ENCODE measurements around the gene VEPH1. TPM values are rescaled to one million over a fixed set of nuclear protein-coding genes. Genes with fewer than 3 reads are reported as not detected.

The VEPH1 gene
- total RNA-seq, 1 donor from 2014 or later = 139 TPM

- DNase-seq (no peak), ATAC-seq (no peak)
- Histone ChIP-seq H3K36me3 (no peaks in the 10 kb centered on the region), H3K9me3 (no peaks in the 10 kb centered on the region), H3K4me3 (no peak overlapping the region), H3K27me3 (no peaks in the 10 kb centered on the region), H3K27ac (no peak overlapping the region), H3K4me1 (no peaks in the 10 kb centered on the region)
- TF ChIP-seq, protein P1, sequence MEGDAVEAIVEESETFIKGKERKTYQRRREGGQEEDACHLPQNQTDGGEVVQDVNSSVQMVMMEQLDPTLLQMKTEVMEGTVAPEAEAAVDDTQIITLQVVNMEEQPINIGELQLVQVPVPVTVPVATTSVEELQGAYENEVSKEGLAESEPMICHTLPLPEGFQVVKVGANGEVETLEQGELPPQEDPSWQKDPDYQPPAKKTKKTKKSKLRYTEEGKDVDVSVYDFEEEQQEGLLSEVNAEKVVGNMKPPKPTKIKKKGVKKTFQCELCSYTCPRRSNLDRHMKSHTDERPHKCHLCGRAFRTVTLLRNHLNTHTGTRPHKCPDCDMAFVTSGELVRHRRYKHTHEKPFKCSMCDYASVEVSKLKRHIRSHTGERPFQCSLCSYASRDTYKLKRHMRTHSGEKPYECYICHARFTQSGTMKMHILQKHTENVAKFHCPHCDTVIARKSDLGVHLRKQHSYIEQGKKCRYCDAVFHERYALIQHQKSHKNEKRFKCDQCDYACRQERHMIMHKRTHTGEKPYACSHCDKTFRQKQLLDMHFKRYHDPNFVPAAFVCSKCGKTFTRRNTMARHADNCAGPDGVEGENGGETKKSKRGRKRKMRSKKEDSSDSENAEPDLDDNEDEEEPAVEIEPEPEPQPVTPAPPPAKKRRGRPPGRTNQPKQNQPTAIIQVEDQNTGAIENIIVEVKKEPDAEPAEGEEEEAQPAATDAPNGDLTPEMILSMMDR (IDR thresholded peaks at IDR 0.05) = no peak
- intact Hi-C loops (cut with DNase I) = no loop called here
Observed at GRCh38 chr3:157465741-157466140, 37.5 kb downstream of the VEPH1 start.

DNA sequence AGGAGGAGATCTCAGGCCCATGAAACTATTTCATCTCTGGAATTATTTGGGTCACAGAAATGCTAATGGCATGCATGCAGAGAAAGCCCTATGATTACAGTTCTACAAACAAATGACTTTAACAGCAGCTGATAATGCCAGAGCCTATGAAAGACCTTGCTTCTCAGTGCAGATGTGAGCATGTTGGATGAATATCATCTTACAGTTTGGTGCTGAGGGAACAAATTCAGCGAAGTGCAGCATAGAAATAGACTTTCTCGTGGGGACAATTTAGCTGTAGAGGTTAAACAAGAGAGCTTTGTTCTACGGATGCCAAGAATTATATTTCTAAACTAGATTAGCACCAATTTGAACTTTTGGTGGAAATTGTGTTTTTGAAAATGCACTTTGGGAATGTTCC is 38.9 kb downstream of the VEPH1 start:
- DNase-seq = no peak
- Histone ChIP-seq H3K4me3 (no peak overlapping the region), H3K36me3 (no peaks in the 10 kb centered on the region), H3K27me3 (no peaks in the 10 kb centered on the region), H3K9me3 (no peaks in the 10 kb centered on the region), H3K27ac (no peak overlapping the region), H3K4me1 (no peaks in the 10 kb centered on the region)
- TF ChIP-seq, protein P1 (IDR thresholded peaks at IDR 0.05) = no peak
- intact Hi-C loops (cut with DNase I) = no loop called here
- no peak for ATAC-seq

- no peak for ATAC-seq
- TF ChIP-seq, protein P1 (IDR thresholded peaks at IDR 0.05) = no peak
Observed at GRCh38 chr3:157463816-157464215, 39.4 kb downstream of the VEPH1 start.

GRCh38 chr3:157460253-157460652 is 43.0 kb downstream of the VEPH1 start:
- no peaks in the 10 kb centered on the region for H3K4me1 ChIP-seq
- DNase-seq (no peak), ATAC-seq (no peak)
- no peaks in the 10 kb centered on the region for H3K27me3 ChIP-seq
- TF ChIP-seq, protein P1 (IDR thresholded peaks at IDR 0.05) = no peak
- no peaks in the 10 kb centered on the region for H3K9me3 ChIP-seq
- intact Hi-C loops (cut with DNase I) = no loop called here
- H3K27ac ChIP-seq = no peak overlapping the region
- H3K4me3 ChIP-seq = no peak overlapping the region
- no peaks in the 10 kb centered on the region for H3K36me3 ChIP-seq

More at GRCh38 chr3:157463816-157464215, 39.4 kb downstream of the VEPH1 start:
- Histone ChIP-seq H3K27ac (no peak overlapping the region), H3K9me3 (no peaks in the 10 kb centered on the region), H3K4me1 (no peaks in the 10 kb centered on the region), H3K4me3 (no peak overlapping the region), H3K27me3 (no peaks in the 10 kb centered on the region), H3K36me3 (no peaks in the 10 kb centered on the region)
- intact Hi-C loops (cut with DNase I) = no loop called here
- no peak for DNase-seq

GRCh38 chr3:157459706-157460105 is 43.5 kb downstream of the VEPH1 start:
- TF ChIP-seq, protein P1 (IDR thresholded peaks at IDR 0.05) = no peak
- H3K4me1 ChIP-seq = no peaks in the 10 kb centered on the region

DNA sequence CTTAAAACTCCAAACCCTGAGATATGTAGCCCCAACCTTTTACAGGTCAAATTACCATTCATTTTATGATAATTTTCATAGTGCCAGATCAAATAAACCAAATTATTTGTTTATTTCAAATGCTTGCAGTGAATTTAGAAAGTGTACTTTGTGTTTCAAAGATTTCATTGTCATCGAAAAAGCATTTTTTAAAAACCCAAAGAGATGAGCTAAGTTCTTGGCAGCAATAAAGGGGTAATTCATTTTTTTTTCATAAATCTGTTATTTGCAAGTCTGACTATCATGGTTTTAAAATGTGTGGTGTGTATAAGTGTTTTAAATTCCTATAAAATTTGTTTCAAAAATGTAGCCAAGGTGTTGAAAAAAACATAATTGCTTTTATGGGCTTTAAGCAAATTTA is 49.4 kb downstream of the VEPH1 start:
- ATAC-seq = no peak
- no peak for DNase-seq
- H3K36me3 ChIP-seq = no peaks in the 10 kb centered on the region
- H3K9me3 ChIP-seq = no peaks in the 10 kb centered on the region
- H3K27ac ChIP-seq = no peak overlapping the region
- no peaks in the 10 kb centered on the region for H3K4me1 ChIP-seq
- H3K4me3 ChIP-seq = no peak overlapping the region
- intact Hi-C loops (cut with DNase I) = no loop called here
- H3K27me3 ChIP-seq = no peaks in the 10 kb centered on the region
- TF ChIP-seq, protein P1 (IDR thresholded peaks at IDR 0.05) = no peak

More at GRCh38 chr3:157459706-157460105, 43.5 kb downstream of the VEPH1 start:
- no peak for ATAC-seq
- no peak overlapping the region for H3K27ac ChIP-seq
- no peak for DNase-seq
- no peak overlapping the region for H3K4me3 ChIP-seq
- no peaks in the 10 kb centered on the region for H3K36me3 ChIP-seq
- intact Hi-C loops (cut with DNase I) = no loop called here
- H3K27me3 ChIP-seq = no peaks in the 10 kb centered on the region
- no peaks in the 10 kb centered on the region for H3K9me3 ChIP-seq
